Measurements from ENCODE around the gene UBE2QL1.
A peak's percentile ranks its signal among the peaks of the same experiment; 100 is the strongest.
"Not testable (repeated sequence)": the region's sequence is repeated elsewhere in the genome, so short reads cannot be mapped to it uniquely, and the experiment has no call there.

UBE2QL1 gene

GRCh38 chr5:6501701-6502100 is 53.0 kb downstream of the UBE2QL1 start:
- DNase-seq: no peak

GRCh38 chr5:6502421-6502820 is 53.8 kb downstream of the UBE2QL1 start:
- DNase-seq: no peak

GRCh38 chr5:6503342-6503741 is 54.7 kb downstream of the UBE2QL1 start:
- no peak for DNase-seq

- DNase-seq: no peak
Observed at GRCh38 chr5:6504677-6505415, 56.2 kb downstream of the UBE2QL1 start.

- DNase-seq: no peak
Observed at GRCh38 chr5:6505416-6505755, 56.7 kb downstream of the UBE2QL1 start.

- DNase-seq: no peak
Observed at GRCh38 chr5:6505783-6506557, 57.3 kb downstream of the UBE2QL1 start.

- DNase-seq: no peak
Observed at GRCh38 chr5:6506611-6507010, 58.0 kb downstream of the UBE2QL1 start.

- DNase-seq: no peak
Observed at GRCh38 chr5:6508931-6509330, 60.3 kb downstream of the UBE2QL1 start.

GRCh38 chr5:6510132-6510531 is 61.5 kb downstream of the UBE2QL1 start:
- DNase-seq: no peak

- no peak for DNase-seq
Observed at GRCh38 chr5:6510973-6511372, 62.3 kb downstream of the UBE2QL1 start.

GRCh38 chr5:6515812-6516211 is 67.2 kb downstream of the UBE2QL1 start:
- DNase-seq: not testable (repeated sequence)

GRCh38 chr5:6516823-6517222 is 68.2 kb downstream of the UBE2QL1 start:
- no peak for DNase-seq

- DNase-seq: no peak
Observed at GRCh38 chr5:6517510-6517909, 68.9 kb downstream of the UBE2QL1 start.

GRCh38 chr5:6518298-6519057 is 69.8 kb downstream of the UBE2QL1 start:
- no peak for DNase-seq

- DNase-seq: no peak
Observed at GRCh38 chr5:6520201-6520600, 71.5 kb downstream of the UBE2QL1 start.

GRCh38 chr5:6522331-6522730 is 73.7 kb downstream of the UBE2QL1 start:
- no peak for DNase-seq

- DNase-seq: no peak
Observed at GRCh38 chr5:6522923-6523322, 74.3 kb downstream of the UBE2QL1 start.

GRCh38 chr5:6525422-6525821 is 76.8 kb downstream of the UBE2QL1 start:
- DNase-seq: no peak

GRCh38 chr5:6525910-6526309 is 77.3 kb downstream of the UBE2QL1 start:
- DNase-seq: peak in 1 of 2 experiments; percentile 33

GRCh38 chr5:6527749-6528455 is 79.2 kb downstream of the UBE2QL1 start:
- no peak for DNase-seq

- DNase-seq: no peak
Observed at GRCh38 chr5:6535594-6535993, 86.9 kb downstream of the UBE2QL1 start.

- no peak for DNase-seq
Observed at GRCh38 chr5:6539060-6539459, 90.4 kb downstream of the UBE2QL1 start.
